Measurements from ENCODE around the gene EEF2. TPM values are rescaled to one million over a fixed set of nuclear protein-coding genes. Genes with fewer than 3 reads are reported as not detected.

Gene EEF2
- total RNA-seq, 8 experiments from 2014 or later = 3,034 to 7,601 (median 4,897) TPM

DNA sequence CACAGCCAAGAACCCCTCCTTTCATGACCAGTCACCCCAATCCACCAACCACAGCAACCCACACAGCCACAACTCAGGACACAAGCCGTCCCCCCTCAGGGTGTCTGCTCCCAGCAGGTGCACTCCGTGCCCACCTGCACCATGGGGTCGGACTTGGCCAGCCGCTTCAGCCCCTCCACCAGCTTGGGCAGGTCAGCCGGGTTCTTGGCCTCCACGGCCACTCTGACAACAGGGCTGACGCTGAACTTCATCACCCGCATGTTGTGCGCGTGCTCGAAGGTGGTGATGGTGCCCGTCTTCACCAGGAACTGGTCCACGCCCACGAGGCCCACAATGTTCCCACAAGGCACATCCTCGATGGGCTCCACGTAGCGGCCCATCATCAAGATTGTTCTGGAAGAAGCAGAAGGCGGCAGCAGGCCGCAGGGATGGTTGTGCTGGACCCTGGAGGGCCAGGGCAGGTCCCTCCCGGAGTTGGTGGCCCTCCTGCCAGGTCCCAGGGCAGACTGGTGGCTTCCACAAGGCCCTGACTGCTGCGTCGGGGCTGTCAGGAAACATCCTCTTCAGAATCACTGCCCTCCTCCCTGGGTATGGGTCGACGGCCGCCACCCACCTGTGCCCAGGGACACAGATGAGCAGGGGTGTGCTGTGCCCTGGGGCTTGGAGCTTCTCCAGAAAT, 5.5 kb downstream of the EEF2 start:
- Histone ChIP-seq H3K4me1 (replicated peaks in 1 of 2) (peaks cover 10 to 11% of the 10 kb centered on the region in 2 donors), H3K27ac (no peak overlapping the region), H3K4me3 (no peak overlapping the region)
- ATAC-seq (replicated peaks in 6 of 8) = peak in 4 of 8 experiments; percentile 2 to 5 (median 3)
- in situ Hi-C loops (cut with MboI; ENCODE audit: low pct_unique_long_range_greater_than_20kb in 2 of 9, low sequenced_read_pairs in 9 of 9, unreplicated experiment in 9 of 9) = no loop called here
- WGBS, 10 experiments = 92 to 100% (median 100%) methylated on average over 2 to 12 of the region's 25 CpGs; no CpG with 5 or more reads in 7 of the 10 experiments

- in situ Hi-C loops (cut with MboI; ENCODE audit: low pct_unique_long_range_greater_than_20kb in 2 of 9, low sequenced_read_pairs in 9 of 9, unreplicated experiment in 9 of 9) = no loop called here
- H3K27ac ChIP-seq = no peak overlapping the region
Observed at GRCh38 chr19:3979289-3979673, 6.0 kb downstream of the EEF2 start.

GRCh38 chr19:3978145-3978544, 7.1 kb downstream of the EEF2 start:
- no peak for ATAC-seq (replicated peaks in 6 of 8)
- no peaks in the 10 kb centered on the region for H3K4me1 ChIP-seq (replicated peaks in 1 of 2)
- H3K4me3 ChIP-seq = no peak overlapping the region
- no peak overlapping the region for H3K27ac ChIP-seq
- in situ Hi-C loops (cut with MboI; ENCODE audit: low pct_unique_long_range_greater_than_20kb in 2 of 9, low sequenced_read_pairs in 9 of 9, unreplicated experiment in 9 of 9) = no loop called here
- 79 to 100% (median 93%) methylated on average over 2 to 9 of the region's 19 CpGs; no CpG with 5 or more reads in 5 of the 10 experiments for WGBS, 10 experiments

More at GRCh38 chr19:3979289-3979673, 6.0 kb downstream of the EEF2 start:
- H3K4me1 ChIP-seq (replicated peaks in 1 of 2) = peaks cover 9 to 10% of the 10 kb centered on the region in 2 donors
- no peak for ATAC-seq (replicated peaks in 6 of 8)
- 60 to 100% (median 97%) methylated on average over 1 to 6 of the region's 18 CpGs; no CpG with 5 or more reads in 6 of the 10 experiments for WGBS, 10 experiments
- no peak overlapping the region for H3K4me3 ChIP-seq

DNA sequence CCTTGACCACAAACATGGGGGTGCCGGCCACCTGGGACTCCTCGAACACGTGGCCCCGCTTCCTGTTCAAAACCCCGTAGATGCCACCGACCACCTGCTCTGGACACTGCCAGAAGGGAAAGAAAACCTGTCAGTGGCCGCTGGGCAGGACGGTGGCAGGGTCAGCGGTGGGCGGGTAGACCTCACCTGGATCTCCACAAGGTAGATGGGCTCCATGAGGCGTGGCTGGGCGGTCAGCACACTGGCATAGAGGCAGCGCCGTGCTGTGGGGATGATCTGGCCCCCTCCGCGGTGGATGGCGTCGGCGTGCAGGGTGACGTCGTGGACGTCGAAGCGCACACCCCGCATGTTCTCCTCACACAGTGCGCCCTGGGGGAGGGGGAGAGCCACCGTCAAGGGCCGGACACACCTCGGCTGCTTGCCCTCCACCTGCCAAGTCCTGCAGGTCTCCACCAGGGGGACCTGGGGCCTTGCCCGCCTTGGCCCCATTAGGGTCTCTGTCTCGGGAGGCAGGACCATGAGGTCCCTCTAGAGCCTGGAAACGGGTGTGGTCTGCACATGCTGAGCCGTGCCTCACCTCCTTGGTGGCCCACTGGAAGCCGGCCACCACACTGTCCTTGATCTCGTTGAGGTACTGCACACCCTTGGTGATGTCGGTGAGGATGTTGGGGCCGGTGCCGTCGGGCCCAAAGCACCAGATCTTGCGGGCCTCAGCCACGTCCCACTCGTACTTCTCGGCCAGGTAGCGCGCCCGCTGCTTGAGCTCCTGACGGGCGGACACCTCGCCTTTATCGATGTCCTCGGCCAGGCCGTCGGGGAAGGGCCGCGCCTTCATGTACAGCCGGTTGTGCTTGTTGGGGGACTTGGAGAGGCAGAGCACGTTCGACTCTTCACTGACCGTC, 7.8 kb downstream of the EEF2 start:
- in situ Hi-C loops (cut with MboI; ENCODE audit: low pct_unique_long_range_greater_than_20kb in 2 of 9, low sequenced_read_pairs in 9 of 9, unreplicated experiment in 9 of 9) = no loop called here
- Histone ChIP-seq H3K4me3 (no peak overlapping the region), H3K27ac (no peak overlapping the region), H3K4me1 (replicated peaks in 1 of 2) (no peaks in the 10 kb centered on the region)
- 80 to 100% (median 96%) methylated on average over 2 to 19 of the region's 59 CpGs; no CpG with 5 or more reads in 3 of the 10 experiments for WGBS, 10 experiments
- peak in 5 of 8 experiments; percentile 4 to 21 (median 14) for ATAC-seq (replicated peaks in 6 of 8)

GRCh38 chr19:3976495-3977241, 8.6 kb downstream of the EEF2 start:
- peak in 5 of 8 experiments; percentile 1 to 16 (median 7) for ATAC-seq (replicated peaks in 6 of 8)
- H3K4me1 ChIP-seq (replicated peaks in 1 of 2) = peaks cover under 1 to 2% of the 10 kb centered on the region in 2 donors
- in situ Hi-C loops (cut with MboI; ENCODE audit: low pct_unique_long_range_greater_than_20kb in 2 of 9, low sequenced_read_pairs in 9 of 9, unreplicated experiment in 9 of 9) = no loop called here
- H3K4me3 ChIP-seq = no peak overlapping the region
- no peak overlapping the region for H3K27ac ChIP-seq
- WGBS, 10 experiments = 79 to 100% (median 95%) methylated on average over 3 to 13 of the region's 29 CpGs; no CpG with 5 or more reads in 5 of the 10 experiments

GRCh38 chr19:3975637-3976087, 9.6 kb downstream of the EEF2 start:
- 82 to 100% (median 91%) methylated on average over 2 to 10 of the region's 14 CpGs; no CpG with 5 or more reads in 2 of the 10 experiments for WGBS, 10 experiments
- no peak overlapping the region for H3K27ac ChIP-seq
- in situ Hi-C loops (cut with MboI; ENCODE audit: low pct_unique_long_range_greater_than_20kb in 2 of 9, low sequenced_read_pairs in 9 of 9, unreplicated experiment in 9 of 9) = no loop called here
- H3K4me3 ChIP-seq = no peak overlapping the region
- peaks cover 4% of the 10 kb centered on the region in 2 donors for H3K4me1 ChIP-seq (replicated peaks in 1 of 2)
- ATAC-seq (replicated peaks in 6 of 8) = no peak

DNA sequence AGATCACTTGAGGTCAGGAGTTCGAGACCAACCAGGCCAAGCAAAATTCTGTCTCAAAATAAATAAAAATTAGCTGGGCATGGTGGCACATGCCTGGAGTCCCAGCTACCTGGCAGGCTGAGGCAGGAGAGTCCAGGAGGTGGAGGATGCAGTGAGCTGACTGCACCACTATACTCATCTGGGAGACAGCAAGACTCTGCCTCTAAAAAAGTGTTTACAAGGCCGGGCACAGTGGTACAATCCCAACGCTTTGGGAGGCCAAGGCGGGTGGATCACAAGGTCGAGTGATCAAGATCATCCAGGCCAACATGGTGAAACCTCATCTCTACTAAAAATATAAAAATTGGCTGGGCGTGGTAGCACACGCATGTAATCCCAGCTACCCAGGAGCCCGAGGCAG, 10.1 kb downstream of the EEF2 start:
- Histone ChIP-seq H3K27ac (no peak overlapping the region), H3K4me1 (replicated peaks in 1 of 2) (peaks cover 4% of the 10 kb centered on the region in 2 donors), H3K4me3 (no peak overlapping the region)
- no peak for ATAC-seq (replicated peaks in 6 of 8)
- WGBS, 10 experiments = 61 to 100% (median 85%) methylated on average over 3 to 5 of the region's 8 CpGs; no CpG with 5 or more reads in 2 of the 10 experiments
- in situ Hi-C loops (cut with MboI; ENCODE audit: low pct_unique_long_range_greater_than_20kb in 2 of 9, low sequenced_read_pairs in 9 of 9, unreplicated experiment in 9 of 9) = no loop called here

- Histone ChIP-seq H3K4me1 (replicated peaks in 1 of 2) (peaks cover 18 to 21% of the 10 kb centered on the region in 2 donors), H3K27ac (peak within 1 kb of the TSS; percentile 87 to 94), H3K4me3 (peak within 1 kb of the TSS; percentile 81 to 95 (median 86))
- 0% methylated on average over 1 to 8 of the region's 73 CpGs; no CpG with 5 or more reads in 7 of the 10 experiments for WGBS, 10 experiments
- in situ Hi-C loops (cut with MboI; ENCODE audit: low pct_unique_long_range_greater_than_20kb in 2 of 9, low sequenced_read_pairs in 9 of 9, unreplicated experiment in 9 of 9) = no loop called here
- peak; percentile 52 to 93 (median 86) for ATAC-seq (replicated peaks in 6 of 8)
Observed at GRCh38 chr19:3970808-3971598, 14.3 kb downstream of the EEF2 start, which contains the start of gene DAPK3. Gene DAPK3, minus strand, starts transcription at chr19:3971099. Its CDS starts 1,364 bp downstream, at chr19:3969735.

DNA sequence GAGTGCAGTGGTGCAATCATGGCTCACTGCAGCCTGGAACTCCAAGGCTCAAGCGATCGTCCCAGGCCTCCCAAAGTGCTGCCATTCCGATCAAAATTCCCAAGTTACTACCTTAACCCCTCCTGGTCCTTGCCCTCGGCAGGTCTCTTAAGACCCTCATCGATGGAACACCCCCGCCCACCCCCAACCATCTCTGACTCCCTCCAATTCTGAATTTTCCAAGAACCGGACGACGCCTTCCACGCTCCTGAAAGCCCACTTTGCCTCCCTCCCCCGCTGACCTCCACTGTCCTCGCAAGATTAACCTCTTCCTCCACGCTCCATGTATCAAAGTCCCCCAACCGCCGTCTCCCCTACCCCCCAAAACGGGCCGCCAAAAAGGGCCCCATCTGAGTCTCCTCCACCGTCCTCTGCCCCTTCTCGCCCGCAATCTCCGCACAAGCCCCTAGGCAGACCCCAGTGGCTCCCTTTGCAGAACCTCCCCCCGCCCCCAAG, 14.9 kb downstream of the EEF2 start:
- in situ Hi-C loops (cut with MboI; ENCODE audit: low pct_unique_long_range_greater_than_20kb in 2 of 9, low sequenced_read_pairs in 9 of 9, unreplicated experiment in 9 of 9) = no loop called here
- Histone ChIP-seq H3K4me3 (peak overlapping the region; percentile 81 to 95 (median 86)), H3K27ac (peak overlapping the region; percentile 87 to 94), H3K4me1 (replicated peaks in 1 of 2) (peaks cover 18 to 21% of the 10 kb centered on the region in 2 donors)
- peak in 2 of 8 experiments; percentile 0 for ATAC-seq (replicated peaks in 6 of 8)
- WGBS, 10 experiments = 0 to 20% (median 0%) methylated on average over 2 to 3 of the region's 22 CpGs; no CpG with 5 or more reads in 7 of the 10 experiments

DNA sequence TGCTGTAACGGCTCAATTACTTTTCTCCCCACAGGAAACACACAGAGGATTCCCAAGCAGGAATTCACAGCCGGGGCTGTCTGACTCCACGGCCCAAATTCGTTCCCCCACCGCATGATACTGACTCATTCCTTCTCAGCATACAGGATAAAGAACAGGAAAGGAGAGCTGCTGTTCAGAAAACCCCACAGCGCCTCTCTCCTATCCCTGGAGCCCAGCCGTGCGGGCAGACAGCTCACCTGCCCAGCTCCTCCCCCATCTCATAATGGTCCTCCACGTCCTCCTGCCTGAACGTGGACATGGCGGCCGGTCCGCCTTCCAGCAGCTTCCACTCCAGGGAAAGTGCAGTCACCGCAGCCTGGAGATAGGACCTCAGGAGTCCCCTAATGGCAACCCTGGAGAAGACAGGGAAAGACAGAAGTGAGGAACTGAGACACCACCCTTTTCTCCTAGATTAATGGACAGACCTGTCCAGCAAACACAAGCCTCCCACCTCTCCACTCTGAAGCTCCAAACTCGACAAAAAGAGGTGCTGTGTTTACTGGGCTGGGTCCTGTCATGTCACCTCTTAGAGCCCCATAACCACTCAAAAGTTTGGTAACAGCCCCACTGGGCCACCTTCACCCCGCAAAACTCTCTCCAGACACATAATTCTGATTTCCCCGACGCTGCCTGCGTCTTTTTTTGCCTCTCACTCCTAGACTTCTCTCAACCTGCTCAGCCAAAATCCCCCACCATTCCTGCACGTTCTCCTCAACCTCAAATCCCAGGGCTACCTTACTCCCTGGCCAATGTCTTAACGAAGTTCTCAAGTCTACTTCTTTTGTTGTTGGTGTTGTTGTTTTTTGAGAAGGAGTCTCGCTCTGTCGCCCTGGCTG, 15.6 kb downstream of the EEF2 start:
- peaks cover 18 to 21% of the 10 kb centered on the region in 2 donors for H3K4me1 ChIP-seq (replicated peaks in 1 of 2)
- in situ Hi-C loops (cut with MboI; ENCODE audit: low pct_unique_long_range_greater_than_20kb in 2 of 9, low sequenced_read_pairs in 9 of 9, unreplicated experiment in 9 of 9) = no loop called here
- 0 to 58% (median 18%) methylated on average over 2 to 11 of the region's 23 CpGs; no CpG with 5 or more reads in 3 of the 10 experiments for WGBS, 10 experiments
- peak overlapping the region; percentile 81 to 95 (median 86) for H3K4me3 ChIP-seq
- peak overlapping the region; percentile 87 to 94 for H3K27ac ChIP-seq
- peak in 6 of 8 experiments; percentile 0 to 15 (median 2) for ATAC-seq (replicated peaks in 6 of 8)
